Thymus (tissue), 11 donors: ENCODE results near the gene SLC9A1. TPM values are rescaled to one million over a fixed set of nuclear protein-coding genes. Genes with fewer than 3 reads are reported as not detected.

Experiments
- DNase-seq, 9 donors: peaks; one replicate each; pipeline ENCODE4 v3.0.0-alpha.2; 2013; ENCODE audit warnings: low spot score in 9 of 9, low read depth in 6 of 9, missing footprints in 1 of 9
- H3K27ac ChIP-seq, 2 donors: one replicate each; pipeline ENCODE4 v1.5.1; 2013; ENCODE audit warnings: control low read depth in 1 of 2, low read depth in 1 of 2, low read length in 1 of 2, mild to moderate bottlenecking in 1 of 2, moderate library complexity in 1 of 2
- H3K27me3 ChIP-seq, 2 donors: one replicate each; pipeline ENCODE4 v1.5.1; 2013; ENCODE audit warnings: low read length in 1 of 2; ENCODE audit not compliant: control insufficient read depth in 2 of 2, insufficient read depth in 1 of 2
- H3K36me3 ChIP-seq, 2 donors: one replicate each; pipeline ENCODE4 v1.5.1; 2013; ENCODE audit warnings: low read length in 1 of 2, mild to moderate bottlenecking in 1 of 2, moderate library complexity in 1 of 2; ENCODE audit not compliant: control insufficient read depth in 2 of 2, insufficient read depth in 2 of 2
- H3K4me1 ChIP-seq, 2 donors: one replicate each; pipeline ENCODE4 v1.5.1; 2013; ENCODE audit warnings: low read length in 2 of 2; ENCODE audit not compliant: control insufficient read depth in 2 of 2, insufficient read depth in 2 of 2
- H3K4me3 ChIP-seq, 2 donors: one replicate each; pipeline ENCODE4 v1.5.1; 2013; ENCODE audit warnings: low read length in 2 of 2, control low read depth in 1 of 2, mild to moderate bottlenecking in 1 of 2
- H3K9me3 ChIP-seq, 2 donors: one replicate each; pipeline ENCODE4 v1.5.1; 2013; ENCODE audit warnings: low read length in 1 of 2, mild to moderate bottlenecking in 1 of 2; ENCODE audit not compliant: control insufficient read depth in 2 of 2, insufficient read depth in 1 of 2
- WGBS: extraction: QIAGEN DNeasy Blood & Tissue Kit; methylation state at CpG from one replicate; pipeline ENCODE4 v1.1.7; 2013; 5-methylcytosine and 5-hydroxymethylcytosine counted together
- polyA plus RNA-seq: library from polyadenylated mRNA; stranded (reverse); fragments of 200-250 nt; gene quantifications from one replicate; pipeline ENCODE4 v1.2.3, GENCODE V29; 2013
- total RNA-seq: library from RNA; stranded (reverse); fragments of 120-200 nt; gene quantifications from one replicate; pipeline ENCODE4 v1.2.4, GENCODE V29; 2013
- donor health status: healthy.

Gene SLC9A1
- total and polyA plus RNA-seq, 2 donors: 1.7 to 11.1 TPM

DNA sequence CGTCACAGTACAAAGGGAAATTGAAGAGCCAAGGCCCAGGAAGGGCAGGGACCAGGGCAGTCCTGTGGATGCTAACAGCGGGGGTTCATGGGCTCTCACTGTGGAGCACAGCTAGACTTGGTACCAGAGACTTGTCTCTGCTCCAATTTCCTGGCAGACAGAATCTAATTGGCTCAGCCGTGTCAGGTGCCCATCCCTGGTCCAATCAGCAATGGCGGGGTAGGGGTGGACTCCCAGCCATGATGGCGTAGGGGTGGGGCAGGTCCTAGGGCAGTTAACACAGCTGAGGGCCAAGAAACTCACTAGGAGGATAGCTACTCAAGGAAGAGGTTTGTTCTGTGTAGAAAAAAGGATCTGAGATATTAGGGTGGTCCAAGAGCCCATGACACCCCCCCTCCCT, 102.4 kb downstream of the SLC9A1 start:
- Histone ChIP-seq H3K27ac (no peak overlapping the region), H3K36me3 (no peaks in the 10 kb centered on the region)

DNA sequence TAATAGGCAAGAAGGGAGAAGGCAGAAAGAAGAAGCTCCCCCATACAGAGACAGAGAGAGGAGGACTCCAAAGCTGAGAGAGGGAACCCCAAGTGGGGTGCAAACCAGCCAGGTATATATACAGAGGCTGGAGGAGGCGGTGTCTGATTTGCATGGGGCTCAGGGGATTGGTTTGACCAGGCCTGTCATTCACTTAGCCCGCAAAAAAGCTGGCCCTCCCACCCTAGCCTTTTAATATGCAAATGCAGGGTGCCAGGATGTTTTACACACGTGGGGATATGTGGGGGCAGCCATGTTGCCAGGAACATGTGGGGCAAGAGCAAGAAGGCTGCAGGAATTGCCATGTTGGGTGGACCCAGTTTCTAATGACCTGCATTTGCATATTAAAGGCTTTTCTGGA, 105.3 kb downstream of the SLC9A1 start:
- H3K27ac ChIP-seq: no peak overlapping the region
- no peaks in the 10 kb centered on the region for H3K9me3 ChIP-seq
- H3K27me3 ChIP-seq: no peaks in the 10 kb centered on the region
- DNase-seq: no peak
- H3K4me1 ChIP-seq: peaks cover 0 to 15% of the 10 kb centered on the region in 2 donors
- WGBS: 76% methylated on average over 3 of the region's 3 CpGs
- no peak overlapping the region for H3K4me3 ChIP-seq
- H3K36me3 ChIP-seq: no peaks in the 10 kb centered on the region

More for the DNA sequence above, 102.4 kb downstream of the SLC9A1 start:
- no peak for DNase-seq
- no peaks in the 10 kb centered on the region for H3K27me3 ChIP-seq
- no peaks in the 10 kb centered on the region for H3K4me1 ChIP-seq
- no peaks in the 10 kb centered on the region for H3K9me3 ChIP-seq
- H3K4me3 ChIP-seq: no peak overlapping the region
- 99% methylated on average over 5 of the region's 5 CpGs for WGBS

DNA sequence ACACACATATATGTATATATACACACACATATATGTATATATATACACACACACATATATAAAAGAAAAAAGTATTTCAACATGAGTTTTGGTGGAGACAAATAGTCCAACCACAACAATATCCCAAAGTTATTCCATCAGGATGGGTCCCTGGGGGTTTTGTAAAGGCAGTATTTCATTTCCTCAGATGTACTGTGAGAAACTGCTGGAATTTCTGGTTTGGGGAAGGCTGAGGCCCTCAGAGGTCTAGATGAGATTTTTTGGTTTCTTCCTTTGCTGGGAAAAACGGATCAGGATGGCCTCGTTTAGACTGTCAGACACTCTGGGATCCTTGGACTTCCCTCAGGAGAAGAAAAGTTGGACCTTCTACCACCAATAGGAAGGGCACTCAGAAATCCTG, 105.8 kb downstream of the SLC9A1 start:
- no peak overlapping the region for H3K4me3 ChIP-seq
- DNase-seq: no peak
- H3K36me3 ChIP-seq: no peaks in the 10 kb centered on the region
- 95% methylated on average over 2 of the region's 2 CpGs for WGBS
- H3K27me3 ChIP-seq: no peaks in the 10 kb centered on the region
- peaks cover 0 to 16% of the 10 kb centered on the region in 2 donors for H3K4me1 ChIP-seq
- no peak overlapping the region for H3K27ac ChIP-seq
- H3K9me3 ChIP-seq: no peaks in the 10 kb centered on the region

Other genes starting within 250 kb of the SLC9A1 start
- 0.19 TPM for gene NR0B2, start 241.2 kb downstream of the SLC9A1 start, total RNA-seq
- 0.18 TPM for gene NR0B2, start 241.2 kb downstream of the SLC9A1 start, polyA plus RNA-seq
- 51.6 TPM for gene NUDC, start 233.4 kb downstream of the SLC9A1 start, total RNA-seq
- gene NUDC, start 233.4 kb downstream of the SLC9A1 start, polyA plus RNA-seq: 48.1 TPM
- gene KDF1, start 194.7 kb downstream of the SLC9A1 start, total RNA-seq: 2.5 TPM
- gene KDF1, start 194.7 kb downstream of the SLC9A1 start, polyA plus RNA-seq: 6.8 TPM
- 2.3 TPM for gene TRNP1, start 161.4 kb downstream of the SLC9A1 start, total RNA-seq
- 11.6 TPM for gene TRNP1, start 161.4 kb downstream of the SLC9A1 start, polyA plus RNA-seq
- 0.85 TPM for gene TENT5B, start 142.3 kb downstream of the SLC9A1 start, total RNA-seq
- gene TENT5B, start 142.3 kb downstream of the SLC9A1 start, polyA plus RNA-seq: 6.2 TPM
- gene WDTC1, start 79.5 kb upstream of the SLC9A1 start, total RNA-seq: 10.8 TPM
- gene WDTC1, start 79.5 kb upstream of the SLC9A1 start, polyA plus RNA-seq: 19.2 TPM
- gene TMEM222, start 167.0 kb upstream of the SLC9A1 start, total RNA-seq: 22.8 TPM
- 35.5 TPM for gene TMEM222, start 167.0 kb upstream of the SLC9A1 start, polyA plus RNA-seq
- gene SYTL1, start 186.9 kb upstream of the SLC9A1 start, total RNA-seq: 49.4 TPM
- 167 TPM for gene SYTL1, start 186.9 kb upstream of the SLC9A1 start, polyA plus RNA-seq
- gene MAP3K6, start 211.8 kb upstream of the SLC9A1 start, total RNA-seq: 5.3 TPM
- gene MAP3K6, start 211.8 kb upstream of the SLC9A1 start, polyA plus RNA-seq: 45.0 TPM
- 0.47 TPM for gene FCN3, start 219.7 kb upstream of the SLC9A1 start, total RNA-seq
- 10.7 TPM for gene FCN3, start 219.7 kb upstream of the SLC9A1 start, polyA plus RNA-seq
- 0.05 TPM for gene CD164L2, start 228.2 kb upstream of the SLC9A1 start, total RNA-seq
- gene CD164L2, start 228.2 kb upstream of the SLC9A1 start, polyA plus RNA-seq: 2.4 TPM
- 0.09 TPM for gene GPR3, start 237.5 kb upstream of the SLC9A1 start, total RNA-seq
- 0.37 TPM for gene GPR3, start 237.5 kb upstream of the SLC9A1 start, polyA plus RNA-seq